ENCODE data around the gene ITSN1.

Gene ITSN1

GRCh38 chr21:33734291-33734690 is 92.0 kb downstream of the ITSN1 start:
- no peak overlapping the region for H3K27ac Mint-ChIP-seq
- no peak overlapping the region for H3K4me3 Mint-ChIP-seq
- H3K4me1 Mint-ChIP-seq (ENCODE audit: low read depth in 2 of 2) = no peaks in the 10 kb centered on the region
- ATAC-seq (replicated peaks) (no peak), DNase-seq (no peak)
- no peaks in the 10 kb centered on the region for H3K36me3 Mint-ChIP-seq (ENCODE audit: insufficient read depth)
- H3K9me3 Mint-ChIP-seq = no peaks in the 10 kb centered on the region
- H3K27me3 Mint-ChIP-seq = no peaks in the 10 kb centered on the region

DNA sequence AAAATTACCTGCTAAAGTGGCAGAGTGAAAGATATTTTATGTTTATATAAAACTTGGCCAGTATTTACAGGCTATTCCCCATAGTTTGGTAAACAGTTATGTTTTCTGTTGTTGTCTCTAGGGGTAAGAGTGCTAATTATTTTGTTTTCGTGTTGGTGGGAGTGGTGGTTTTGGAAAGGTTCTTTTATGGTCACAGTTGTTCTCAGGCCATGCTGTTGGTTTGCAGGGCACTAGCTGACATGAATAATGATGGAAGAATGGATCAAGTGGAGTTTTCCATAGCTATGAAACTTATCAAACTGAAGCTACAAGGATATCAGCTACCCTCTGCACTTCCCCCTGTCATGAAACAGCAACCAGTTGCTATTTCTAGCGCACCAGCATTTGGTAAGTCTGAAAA is 92.5 kb downstream of the ITSN1 start:
- no peaks in the 10 kb centered on the region for H3K9me3 Mint-ChIP-seq
- no peaks in the 10 kb centered on the region for H3K27me3 Mint-ChIP-seq
- DNase-seq (no peak), ATAC-seq (replicated peaks) (no peak)
- no peak overlapping the region for H3K4me3 Mint-ChIP-seq
- no peak overlapping the region for H3K27ac Mint-ChIP-seq
- H3K4me1 Mint-ChIP-seq (ENCODE audit: low read depth in 2 of 2) = no peaks in the 10 kb centered on the region
- H3K36me3 Mint-ChIP-seq (ENCODE audit: insufficient read depth) = no peaks in the 10 kb centered on the region

DNA sequence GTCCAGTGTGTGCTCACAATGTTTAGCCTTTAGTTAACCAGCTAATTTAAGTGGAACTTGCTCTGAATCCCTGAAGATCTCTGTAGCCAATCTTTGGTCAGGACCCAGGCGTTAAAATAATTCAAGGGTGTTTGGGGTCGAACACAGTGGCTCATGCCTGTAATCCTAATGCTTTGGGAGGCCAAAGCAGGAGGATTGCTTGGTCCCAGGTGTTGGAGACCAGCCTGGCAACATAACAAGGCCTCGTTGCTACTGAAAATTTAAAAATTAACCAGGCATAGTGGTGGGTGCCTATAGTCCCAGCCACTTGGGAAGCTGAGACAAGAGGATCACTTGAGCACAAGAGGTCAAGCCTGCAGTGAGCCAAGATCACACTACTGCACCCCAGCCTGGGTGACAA is 94.3 kb downstream of the ITSN1 start:
- DNase-seq (no peak), ATAC-seq (replicated peaks) (no peak)
- Mint-ChIP-seq H3K27ac (no peak overlapping the region), H3K36me3 (ENCODE audit: insufficient read depth) (no peaks in the 10 kb centered on the region), H3K27me3 (no peaks in the 10 kb centered on the region), H3K4me3 (no peak overlapping the region), H3K4me1 (ENCODE audit: low read depth in 2 of 2) (no peaks in the 10 kb centered on the region), H3K9me3 (no peaks in the 10 kb centered on the region)

GRCh38 chr21:33739701-33740100 is 97.4 kb downstream of the ITSN1 start:
- Mint-ChIP-seq H3K4me1 (ENCODE audit: low read depth in 2 of 2) (no peaks in the 10 kb centered on the region), H3K27ac (no peak overlapping the region), H3K4me3 (no peak overlapping the region), H3K27me3 (peaks cover 0 to 11% of the 10 kb centered on the region in 2 donors), H3K9me3 (no peaks in the 10 kb centered on the region), H3K36me3 (ENCODE audit: insufficient read depth) (no peaks in the 10 kb centered on the region)
- DNase-seq (no peak), ATAC-seq (replicated peaks) (no peak)

- Mint-ChIP-seq H3K36me3 (ENCODE audit: insufficient read depth) (no peaks in the 10 kb centered on the region), H3K4me3 (no peak overlapping the region), H3K9me3 (peaks cover 4 to 8% of the 10 kb centered on the region in 2 donors), H3K27me3 (peaks cover 7 to 8% of the 10 kb centered on the region in 2 donors), H3K4me1 (ENCODE audit: low read depth in 2 of 2) (no peaks in the 10 kb centered on the region), H3K27ac (no peak overlapping the region)
- ATAC-seq (replicated peaks) (no peak), DNase-seq (no peak)
Measured at GRCh38 chr21:33747420-33747819, 105.1 kb downstream of the ITSN1 start.

DNA sequence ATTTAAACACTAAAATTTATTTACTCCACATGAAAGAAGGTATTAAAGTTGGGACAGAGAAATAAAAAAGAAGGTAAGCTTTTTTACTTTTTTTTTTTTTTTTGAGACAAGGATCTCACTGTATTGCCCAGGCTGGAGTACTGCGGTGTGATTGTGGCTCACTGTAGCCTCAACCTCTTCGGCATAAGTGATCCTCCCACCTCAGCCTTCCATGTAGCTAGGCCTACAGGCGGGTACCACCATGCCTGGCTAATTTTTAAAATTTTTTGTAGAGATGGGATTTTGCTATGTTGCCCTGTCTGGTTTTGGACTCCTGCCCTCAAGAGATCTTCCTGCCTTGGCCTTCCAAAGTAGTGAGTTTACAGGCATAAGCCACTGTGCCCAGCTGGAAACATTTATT is 106.6 kb downstream of the ITSN1 start:
- DNase-seq (no peak), ATAC-seq (replicated peaks) (no peak)
- Mint-ChIP-seq H3K4me3 (no peak overlapping the region), H3K4me1 (ENCODE audit: low read depth in 2 of 2) (no peaks in the 10 kb centered on the region), H3K36me3 (ENCODE audit: insufficient read depth) (no peaks in the 10 kb centered on the region), H3K27me3 (peaks cover 0 to 7% of the 10 kb centered on the region in 2 donors), H3K9me3 (peaks cover 4 to 8% of the 10 kb centered on the region in 2 donors), H3K27ac (no peak overlapping the region)

- H3K4me3 Mint-ChIP-seq = no peak overlapping the region
- no peak for ATAC-seq (replicated peaks)
- H3K36me3 Mint-ChIP-seq (ENCODE audit: insufficient read depth) = no peaks in the 10 kb centered on the region
- no peak overlapping the region for H3K27ac Mint-ChIP-seq
- H3K27me3 Mint-ChIP-seq = peaks cover 0 to 7% of the 10 kb centered on the region in 2 donors
- no peak for DNase-seq
- peaks cover 4 to 8% of the 10 kb centered on the region in 2 donors for H3K9me3 Mint-ChIP-seq
- H3K4me1 Mint-ChIP-seq (ENCODE audit: low read depth in 2 of 2) = no peaks in the 10 kb centered on the region
Measured at GRCh38 chr21:33750017-33750416, 107.7 kb downstream of the ITSN1 start.

- Mint-ChIP-seq H3K27ac (no peak overlapping the region), H3K9me3 (peaks cover 4 to 8% of the 10 kb centered on the region in 2 donors), H3K4me1 (ENCODE audit: low read depth in 2 of 2) (no peaks in the 10 kb centered on the region), H3K36me3 (ENCODE audit: insufficient read depth) (no peaks in the 10 kb centered on the region), H3K27me3 (peaks cover 0 to 5% of the 10 kb centered on the region in 2 donors), H3K4me3 (no peak overlapping the region)
- no peak for DNase-seq
- no peak for ATAC-seq (replicated peaks)
Measured at GRCh38 chr21:33751120-33751519, 108.8 kb downstream of the ITSN1 start.

GRCh38 chr21:33751533-33751932 is 109.2 kb downstream of the ITSN1 start:
- ATAC-seq (replicated peaks) (no peak), DNase-seq (no peak)
- Mint-ChIP-seq H3K27ac (no peak overlapping the region), H3K27me3 (peaks cover 0 to under 1% of the 10 kb centered on the region in 2 donors), H3K4me1 (ENCODE audit: low read depth in 2 of 2) (no peaks in the 10 kb centered on the region), H3K36me3 (ENCODE audit: insufficient read depth) (no peaks in the 10 kb centered on the region), H3K4me3 (no peak overlapping the region), H3K9me3 (peaks cover 4 to 8% of the 10 kb centered on the region in 2 donors)

DNA sequence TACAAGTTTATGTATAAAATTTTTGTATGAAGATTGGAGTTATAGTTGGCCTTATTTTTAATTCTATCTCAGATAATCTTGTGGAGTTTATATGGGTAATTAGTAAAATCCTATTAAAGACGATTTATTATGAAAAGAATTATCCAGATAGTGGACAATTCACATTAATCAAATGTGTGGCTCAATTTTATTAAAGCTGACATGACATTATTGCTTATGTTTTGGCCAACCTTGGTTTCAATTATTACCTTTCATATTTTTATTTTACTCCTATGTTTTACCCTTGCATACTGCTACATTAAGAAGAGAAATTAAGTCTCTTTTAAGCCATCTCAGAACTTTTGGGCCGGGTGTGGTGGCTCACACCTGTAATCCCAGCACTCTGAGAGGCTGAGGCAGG is 110.0 kb downstream of the ITSN1 start:
- H3K9me3 Mint-ChIP-seq = peaks cover 2 to 4% of the 10 kb centered on the region in 2 donors
- no peak for ATAC-seq (replicated peaks)
- H3K36me3 Mint-ChIP-seq (ENCODE audit: insufficient read depth) = no peaks in the 10 kb centered on the region
- H3K27me3 Mint-ChIP-seq = no peaks in the 10 kb centered on the region
- H3K4me1 Mint-ChIP-seq (ENCODE audit: low read depth in 2 of 2) = no peaks in the 10 kb centered on the region
- H3K4me3 Mint-ChIP-seq = no peak overlapping the region
- no peak overlapping the region for H3K27ac Mint-ChIP-seq
- DNase-seq = no peak

- DNase-seq = no peak
- no peaks in the 10 kb centered on the region for H3K4me1 Mint-ChIP-seq (ENCODE audit: low read depth in 2 of 2)
- H3K4me3 Mint-ChIP-seq = no peak overlapping the region
Measured at GRCh38 chr21:33753886-33754285, 111.6 kb downstream of the ITSN1 start.

GRCh38 chr21:33754481-33754880 is 112.2 kb downstream of the ITSN1 start:
- Mint-ChIP-seq H3K27ac (no peak overlapping the region), H3K27me3 (no peaks in the 10 kb centered on the region), H3K9me3 (no peaks in the 10 kb centered on the region), H3K36me3 (ENCODE audit: insufficient read depth) (no peaks in the 10 kb centered on the region), H3K4me1 (ENCODE audit: low read depth in 2 of 2) (no peaks in the 10 kb centered on the region), H3K4me3 (no peak overlapping the region)
- no peak for DNase-seq
- ATAC-seq (replicated peaks) = no peak

More at GRCh38 chr21:33753886-33754285, 111.6 kb downstream of the ITSN1 start:
- no peaks in the 10 kb centered on the region for H3K36me3 Mint-ChIP-seq (ENCODE audit: insufficient read depth)
- ATAC-seq (replicated peaks) = no peak
- H3K27ac Mint-ChIP-seq = no peak overlapping the region
- H3K27me3 Mint-ChIP-seq = no peaks in the 10 kb centered on the region
- no peaks in the 10 kb centered on the region for H3K9me3 Mint-ChIP-seq

DNA sequence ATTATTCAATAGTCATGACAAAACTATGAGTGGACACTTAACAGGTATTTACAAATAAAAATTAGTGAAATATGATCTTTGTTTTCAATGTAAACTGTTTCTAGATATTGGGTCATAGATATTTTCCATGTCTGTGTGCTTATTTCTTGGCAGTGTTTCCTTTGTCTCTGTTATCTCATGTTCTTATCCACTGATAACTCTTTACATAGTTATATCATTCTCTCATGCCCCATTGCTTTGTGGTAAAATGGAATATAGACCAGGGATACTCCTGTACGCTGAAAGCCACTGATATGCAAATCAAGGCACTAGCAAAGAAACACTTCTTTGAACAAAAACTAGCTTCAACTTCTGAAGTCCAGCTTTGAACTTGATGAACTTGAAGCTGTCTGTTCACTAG is 113.1 kb downstream of the ITSN1 start:
- Mint-ChIP-seq H3K36me3 (ENCODE audit: insufficient read depth) (no peaks in the 10 kb centered on the region), H3K4me3 (no peak overlapping the region), H3K27ac (no peak overlapping the region), H3K9me3 (no peaks in the 10 kb centered on the region), H3K4me1 (ENCODE audit: low read depth in 2 of 2) (no peaks in the 10 kb centered on the region), H3K27me3 (no peaks in the 10 kb centered on the region)
- DNase-seq (no peak), ATAC-seq (replicated peaks) (no peak)

GRCh38 chr21:33760641-33761440 is 118.5 kb downstream of the ITSN1 start:
- DNase-seq (no peak), ATAC-seq (replicated peaks) (no peak)
- H3K9me3 Mint-ChIP-seq = no peaks in the 10 kb centered on the region
- no peaks in the 10 kb centered on the region for H3K4me1 Mint-ChIP-seq (ENCODE audit: low read depth in 2 of 2)
- H3K27me3 Mint-ChIP-seq = peaks cover 5 to 10% of the 10 kb centered on the region in 2 donors
- no peak overlapping the region for H3K4me3 Mint-ChIP-seq
- H3K27ac Mint-ChIP-seq = no peak overlapping the region
- no peaks in the 10 kb centered on the region for H3K36me3 Mint-ChIP-seq (ENCODE audit: insufficient read depth)

All from effector memory CD8-positive, alpha-beta T cell (primary cell).